GM12878 (cell line): ENCODE measurements around the gene BCKDHA. TPM values are rescaled to one million over a fixed set of nuclear protein-coding genes. Genes with fewer than 3 reads are reported as not detected.

ENCODE experiments used
- GABPA ChIP-seq: IDR thresholded peaks from 2 replicates; pipeline ENCODE4 v1.6.1; 2014; ENCODE audit warnings: antibody characterized with exemption, low read depth, mild to moderate bottlenecking, inconsistent platforms
- HCFC1 ChIP-seq: fragments of 150-350 bp; IDR thresholded peaks from 2 replicates; pipeline ENCODE4 v1.6.1; 2014; ENCODE audit warnings: low read length
- MYB ChIP-seq: fragments of 150-350 bp; IDR thresholded peaks from 2 replicates; pipeline ENCODE4 v1.6.1; 2014; ENCODE audit warnings: mild to moderate bottlenecking, low read depth, low read length, borderline replicate concordance
- NR2C2 ChIP-seq: IDR thresholded peaks from 2 replicates; pipeline ENCODE4 v1.6.1; 2011; ENCODE audit warnings: borderline replicate concordance, low read depth; ENCODE audit not compliant: control insufficient read depth, insufficient read length
- POLR2AphosphoS2 ChIP-seq: IDR thresholded peaks from 2 replicates; pipeline ENCODE4 v1.6.1; 2011; ENCODE audit warnings: low read depth, mild to moderate bottlenecking, low read length, improper control_type of control experiment, moderate library complexity
- RAD21 ChIP-seq: IDR thresholded peaks from 2 replicates; pipeline ENCODE4 v1.6.1; 2011; ENCODE audit warnings: mild to moderate bottlenecking, low read depth, low read length, moderate library complexity; ENCODE audit not compliant: insufficient read depth
- RFX5 ChIP-seq: IDR thresholded peaks from 2 replicates; pipeline ENCODE4 v1.6.1; 2011; ENCODE audit warnings: low read depth, low read length, improper control_type of control experiment
- SMARCA5 ChIP-seq: fragments of 450-650 bp; IDR thresholded peaks from 2 replicates; pipeline ENCODE4 v1.6.1; 2017; ENCODE audit warnings: mild to moderate bottlenecking
- SREBF2 ChIP-seq: IDR thresholded peaks from 2 replicates; pipeline ENCODE4 v1.6.1; 2012; ENCODE audit warnings: mild to moderate bottlenecking, low read length
- SUPT20H ChIP-seq: IDR thresholded peaks from 2 replicates; pipeline ENCODE4 v1.6.1; 2011; ENCODE audit warnings: low read depth, mild to moderate bottlenecking, low read length, moderate library complexity, borderline replicate concordance; ENCODE audit not compliant: control insufficient read depth
- SUZ12 ChIP-seq: fragments of 200-600 bp; sonication (generic); IDR thresholded peaks from one replicate; pipeline ENCODE4 v1.6.1; 2018; ENCODE audit warnings: antibody characterized with exemption, mild to moderate bottlenecking; ENCODE audit not compliant: unreplicated experiment
- TARDBP ChIP-seq: IDR thresholded peaks from 2 replicates; pipeline ENCODE4 v1.6.1; 2016; ENCODE audit warnings: borderline replicate concordance
- TBL1XR1 ChIP-seq: IDR thresholded peaks from 2 replicates; pipeline ENCODE4 v1.6.1; 2012; ENCODE audit warnings: low read depth, low read length, improper control_type of control experiment
- YBX1 ChIP-seq: fragments of 450-650 bp; IDR thresholded peaks from 2 replicates; pipeline ENCODE4 v1.6.1; 2016; ENCODE audit warnings: antibody characterized with exemption
- ZBED1 ChIP-seq: IDR thresholded peaks from 2 replicates; pipeline ENCODE4 v1.6.1; 2016; ENCODE audit warnings: borderline replicate concordance
- ZNF217 ChIP-seq: fragments of 450-650 bp; IDR thresholded peaks from 2 replicates; pipeline ENCODE4 v1.6.1; 2017; ENCODE audit warnings: antibody characterized with exemption, mild to moderate bottlenecking
- polyA plus RNA-seq, 11 experiments: library from polyadenylated mRNA; depleted of rRNA in 4 of 11; unstranded in 6 of 11; stranded (reverse) in 5 of 11; fragments of >200 nt; fragmentation: Nextera tagmentation in 4 of 11; fragmentation: Illumina TruSeq in 1 of 11; extraction: Ambion mirVana in 4 of 11; extraction: Trizol in 1 of 11; gene quantifications; 1 replicate in 1 of 11; 2 replicates in 10 of 11; pipeline versions ENCODE4 v1.2.1 to v1.2.3, GENCODE V29; 2011 to 2016; ENCODE audit warnings: inconsistent platforms in 2 of 11, missing spikeins in 2 of 11, low read depth in 1 of 11
- total RNA-seq, 4 experiments: library from RNA; depleted of rRNA in 3 of 4; stranded (reverse); fragments of >200 nt in 3 of 4; fragmentation: Illumina TruSeq in 1 of 4; extraction: Trizol in 1 of 4; gene quantifications; 2 replicates each; pipeline versions ENCODE4 v1.2.1 to v1.2.3, GENCODE V29; 2013 to 2021
- TF ChIP-seq, protein P1 (sequence below): fragments of 450-650 bp; IDR thresholded peaks from 2 replicates; pipeline ENCODE4 v1.6.1; 2017; ENCODE audit warnings: mild to moderate bottlenecking, moderate library complexity
- TF ChIP-seq, protein P2 (sequence below): fragments of 450-650 bp; IDR thresholded peaks from 2 replicates; pipeline ENCODE4 v1.6.1; 2014; ENCODE audit warnings: mild to moderate bottlenecking
- TF ChIP-seq, protein P3 (sequence below): fragments of 450-650 bp; IDR thresholded peaks from 2 replicates; pipeline ENCODE4 v1.6.1; 2018; ENCODE audit warnings: borderline replicate concordance, mild to moderate bottlenecking; ENCODE audit not compliant: partially characterized antibody
- TF ChIP-seq, protein P4 (sequence below): IDR thresholded peaks from 2 replicates; pipeline ENCODE4 v1.6.1; 2012; ENCODE audit warnings: low read depth, low read length, improper control_type of control experiment
- TF ChIP-seq, protein P5 (sequence below): fragments of 150-350 bp; IDR thresholded peaks from 2 replicates; pipeline ENCODE4 v1.6.1; 2014; ENCODE audit warnings: mild to moderate bottlenecking, low read depth, low read length

The BCKDHA gene
- total and polyA plus RNA-seq, 10 of the 15 experiments (the other 5 are each of a cell fraction or from before 2014, with no cell fraction given), result 9.9 to 107 (median 46.4) TPM

DNA sequence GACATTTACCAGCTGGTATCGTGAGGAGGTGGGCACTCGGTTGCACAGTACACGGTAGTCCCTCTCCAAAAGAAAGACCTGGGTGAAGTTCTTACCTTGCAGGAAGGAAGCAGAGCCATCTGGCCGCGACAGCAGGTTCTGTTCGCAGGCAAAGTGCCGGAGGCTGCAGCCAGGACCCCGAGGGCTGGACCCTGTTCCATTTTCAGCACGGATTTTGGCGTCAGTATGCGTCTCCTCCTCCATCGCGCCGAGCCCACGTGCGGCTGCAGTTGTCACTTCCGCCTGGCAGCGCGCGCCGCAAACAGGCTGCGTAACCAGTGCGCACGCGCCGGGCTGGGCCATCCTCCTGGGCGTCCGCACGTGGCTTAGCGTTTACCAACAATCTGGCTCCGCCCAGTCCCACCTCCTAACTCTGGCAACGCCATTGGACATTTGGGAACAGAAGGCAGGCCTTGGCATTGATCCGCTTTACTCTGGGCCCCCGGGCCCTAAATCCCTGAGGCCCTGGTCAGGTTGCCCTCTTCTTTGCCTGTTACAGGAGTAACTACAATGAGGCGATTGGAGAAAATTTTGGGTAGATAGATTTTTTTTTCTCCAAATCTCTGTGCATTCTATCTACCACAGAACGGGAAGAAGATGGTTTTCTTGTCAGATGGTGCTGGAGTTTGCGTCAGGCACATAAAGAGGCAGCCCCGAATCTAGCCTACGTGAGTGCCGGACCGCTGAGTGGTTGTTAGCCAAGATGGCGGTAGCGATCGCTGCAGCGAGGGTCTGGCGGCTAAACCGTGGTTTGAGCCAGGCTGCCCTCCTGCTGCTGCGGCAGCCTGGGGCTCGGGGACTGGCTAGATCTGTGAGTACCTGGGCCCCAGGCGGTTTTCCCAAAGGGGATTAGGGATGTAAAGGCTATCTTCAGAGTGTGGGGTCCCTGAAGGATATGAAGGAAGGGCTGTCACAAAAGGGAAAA is at the start of gene BCKDHA, which contains the start of gene EXOSC5 (continued):
- TF ChIP-seq, protein P1, sequence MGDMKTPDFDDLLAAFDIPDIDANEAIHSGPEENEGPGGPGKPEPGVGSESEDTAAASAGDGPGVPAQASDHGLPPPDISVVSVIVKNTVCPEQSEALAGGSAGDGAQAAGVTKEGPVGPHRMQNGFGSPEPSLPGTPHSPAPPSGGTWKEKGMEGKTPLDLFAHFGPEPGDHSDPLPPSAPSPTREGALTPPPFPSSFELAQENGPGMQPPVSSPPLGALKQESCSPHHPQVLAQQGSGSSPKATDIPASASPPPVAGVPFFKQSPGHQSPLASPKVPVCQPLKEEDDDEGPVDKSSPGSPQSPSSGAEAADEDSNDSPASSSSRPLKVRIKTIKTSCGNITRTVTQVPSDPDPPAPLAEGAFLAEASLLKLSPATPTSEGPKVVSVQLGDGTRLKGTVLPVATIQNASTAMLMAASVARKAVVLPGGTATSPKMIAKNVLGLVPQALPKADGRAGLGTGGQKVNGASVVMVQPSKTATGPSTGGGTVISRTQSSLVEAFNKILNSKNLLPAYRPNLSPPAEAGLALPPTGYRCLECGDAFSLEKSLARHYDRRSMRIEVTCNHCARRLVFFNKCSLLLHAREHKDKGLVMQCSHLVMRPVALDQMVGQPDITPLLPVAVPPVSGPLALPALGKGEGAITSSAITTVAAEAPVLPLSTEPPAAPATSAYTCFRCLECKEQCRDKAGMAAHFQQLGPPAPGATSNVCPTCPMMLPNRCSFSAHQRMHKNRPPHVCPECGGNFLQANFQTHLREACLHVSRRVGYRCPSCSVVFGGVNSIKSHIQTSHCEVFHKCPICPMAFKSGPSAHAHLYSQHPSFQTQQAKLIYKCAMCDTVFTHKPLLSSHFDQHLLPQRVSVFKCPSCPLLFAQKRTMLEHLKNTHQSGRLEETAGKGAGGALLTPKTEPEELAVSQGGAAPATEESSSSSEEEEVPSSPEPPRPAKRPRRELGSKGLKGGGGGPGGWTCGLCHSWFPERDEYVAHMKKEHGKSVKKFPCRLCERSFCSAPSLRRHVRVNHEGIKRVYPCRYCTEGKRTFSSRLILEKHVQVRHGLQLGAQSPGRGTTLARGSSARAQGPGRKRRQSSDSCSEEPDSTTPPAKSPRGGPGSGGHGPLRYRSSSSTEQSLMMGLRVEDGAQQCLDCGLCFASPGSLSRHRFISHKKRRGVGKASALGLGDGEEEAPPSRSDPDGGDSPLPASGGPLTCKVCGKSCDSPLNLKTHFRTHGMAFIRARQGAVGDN, result no peak; the same call in none of the 2 replicates
- TF ChIP-seq GABPA (no peak), ZBED1 (no peak), TBL1XR1 (no peak; the same call in 1 of the 2 replicates), RFX5 (peak; percentile 62), SREBF2 (no peak), RAD21 (no peak), SMARCA5 (no peak), MYB (peak; percentile 99), HCFC1 (peak; percentile 58), POLR2AphosphoS2 (no peak), YBX1 (no peak), NR2C2 (no peak), SUZ12 (no peak), TARDBP (no peak), ZNF217 (no peak), SUPT20H (no peak)
- TF ChIP-seq, protein P2, sequence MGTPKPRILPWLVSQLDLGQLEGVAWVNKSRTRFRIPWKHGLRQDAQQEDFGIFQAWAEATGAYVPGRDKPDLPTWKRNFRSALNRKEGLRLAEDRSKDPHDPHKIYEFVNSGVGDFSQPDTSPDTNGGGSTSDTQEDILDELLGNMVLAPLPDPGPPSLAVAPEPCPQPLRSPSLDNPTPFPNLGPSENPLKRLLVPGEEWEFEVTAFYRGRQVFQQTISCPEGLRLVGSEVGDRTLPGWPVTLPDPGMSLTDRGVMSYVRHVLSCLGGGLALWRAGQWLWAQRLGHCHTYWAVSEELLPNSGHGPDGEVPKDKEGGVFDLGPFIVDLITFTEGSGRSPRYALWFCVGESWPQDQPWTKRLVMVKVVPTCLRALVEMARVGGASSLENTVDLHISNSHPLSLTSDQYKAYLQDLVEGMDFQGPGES, result no peak
- TF ChIP-seq, protein P3, sequence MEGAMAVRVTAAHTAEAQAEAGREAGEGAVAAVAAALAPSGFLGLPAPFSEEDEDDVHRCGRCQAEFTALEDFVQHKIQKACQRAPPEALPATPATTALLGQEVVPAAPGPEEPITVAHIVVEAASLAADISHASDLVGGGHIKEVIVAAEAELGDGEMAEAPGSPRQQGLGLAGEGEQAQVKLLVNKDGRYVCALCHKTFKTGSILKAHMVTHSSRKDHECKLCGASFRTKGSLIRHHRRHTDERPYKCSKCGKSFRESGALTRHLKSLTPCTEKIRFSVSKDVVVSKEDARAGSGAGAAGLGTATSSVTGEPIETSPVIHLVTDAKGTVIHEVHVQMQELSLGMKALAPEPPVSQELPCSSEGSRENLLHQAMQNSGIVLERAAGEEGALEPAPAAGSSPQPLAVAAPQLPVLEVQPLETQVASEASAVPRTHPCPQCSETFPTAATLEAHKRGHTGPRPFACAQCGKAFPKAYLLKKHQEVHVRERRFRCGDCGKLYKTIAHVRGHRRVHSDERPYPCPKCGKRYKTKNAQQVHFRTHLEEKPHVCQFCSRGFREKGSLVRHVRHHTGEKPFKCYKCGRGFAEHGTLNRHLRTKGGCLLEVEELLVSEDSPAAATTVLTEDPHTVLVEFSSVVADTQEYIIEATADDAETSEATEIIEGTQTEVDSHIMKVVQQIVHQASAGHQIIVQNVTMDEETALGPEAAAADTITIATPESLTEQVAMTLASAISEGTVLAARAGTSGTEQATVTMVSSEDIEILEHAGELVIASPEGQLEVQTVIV, result peak; percentile 51
- TF ChIP-seq, protein P4, sequence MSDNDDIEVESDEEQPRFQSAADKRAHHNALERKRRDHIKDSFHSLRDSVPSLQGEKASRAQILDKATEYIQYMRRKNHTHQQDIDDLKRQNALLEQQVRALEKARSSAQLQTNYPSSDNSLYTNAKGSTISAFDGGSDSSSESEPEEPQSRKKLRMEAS, result peak; percentile 100
- TF ChIP-seq, protein P5, sequence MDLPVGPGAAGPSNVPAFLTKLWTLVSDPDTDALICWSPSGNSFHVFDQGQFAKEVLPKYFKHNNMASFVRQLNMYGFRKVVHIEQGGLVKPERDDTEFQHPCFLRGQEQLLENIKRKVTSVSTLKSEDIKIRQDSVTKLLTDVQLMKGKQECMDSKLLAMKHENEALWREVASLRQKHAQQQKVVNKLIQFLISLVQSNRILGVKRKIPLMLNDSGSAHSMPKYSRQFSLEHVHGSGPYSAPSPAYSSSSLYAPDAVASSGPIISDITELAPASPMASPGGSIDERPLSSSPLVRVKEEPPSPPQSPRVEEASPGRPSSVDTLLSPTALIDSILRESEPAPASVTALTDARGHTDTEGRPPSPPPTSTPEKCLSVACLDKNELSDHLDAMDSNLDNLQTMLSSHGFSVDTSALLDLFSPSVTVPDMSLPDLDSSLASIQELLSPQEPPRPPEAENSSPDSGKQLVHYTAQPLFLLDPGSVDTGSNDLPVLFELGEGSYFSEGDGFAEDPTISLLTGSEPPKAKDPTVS, result no peak
